ENCODE results near the gene SULT1E1.
"Not testable (repeated sequence)": the region's sequence is repeated elsewhere in the genome, so short reads cannot be mapped to it uniquely, and the experiment has no call there.

SULT1E1 gene

DNA sequence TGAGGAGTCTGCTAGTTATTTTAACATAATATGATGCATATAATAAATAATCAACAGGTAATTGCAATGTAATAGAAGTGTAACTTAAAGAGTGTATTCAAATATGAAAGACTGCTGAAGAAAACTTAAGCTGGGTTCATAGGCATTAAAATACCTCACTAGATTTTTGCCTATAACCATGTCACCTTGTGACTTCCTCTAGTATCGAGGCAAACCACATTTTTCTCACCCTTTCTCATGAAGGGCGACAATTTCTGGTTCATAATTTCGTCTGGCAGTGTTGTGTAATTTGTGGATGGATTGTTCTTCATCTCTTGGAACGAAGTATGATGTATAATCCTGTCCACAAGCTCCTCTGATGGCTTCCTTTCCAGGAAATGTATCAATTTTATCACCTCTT lies 16.0 kb downstream of the SULT1E1 start:
- DNase-seq (ENCODE audit: low read depth in 2 of 3, low spot score in 2 of 3) = no peak

DNA sequence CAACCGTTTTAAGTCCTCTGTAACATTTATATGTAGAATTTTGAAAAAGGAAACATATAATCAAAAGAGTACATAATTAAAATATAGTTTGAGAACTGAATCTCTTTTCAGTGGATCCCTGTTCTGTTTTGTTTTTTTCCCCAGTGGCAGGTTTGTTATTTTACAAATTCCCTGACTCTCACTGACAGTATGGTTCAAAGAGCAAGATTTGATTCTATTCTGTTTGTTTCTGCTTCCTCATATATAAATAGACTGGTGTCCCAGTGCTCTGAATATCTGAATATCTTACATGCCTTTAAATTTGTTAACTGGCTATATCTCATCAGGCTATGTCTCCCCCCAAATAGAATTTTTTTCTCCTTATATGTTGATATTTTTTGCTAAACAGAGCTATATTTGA lies 16.6 kb downstream of the SULT1E1 start:
- DNase-seq (ENCODE audit: low read depth in 2 of 3, low spot score in 2 of 3) = no peak

DNA sequence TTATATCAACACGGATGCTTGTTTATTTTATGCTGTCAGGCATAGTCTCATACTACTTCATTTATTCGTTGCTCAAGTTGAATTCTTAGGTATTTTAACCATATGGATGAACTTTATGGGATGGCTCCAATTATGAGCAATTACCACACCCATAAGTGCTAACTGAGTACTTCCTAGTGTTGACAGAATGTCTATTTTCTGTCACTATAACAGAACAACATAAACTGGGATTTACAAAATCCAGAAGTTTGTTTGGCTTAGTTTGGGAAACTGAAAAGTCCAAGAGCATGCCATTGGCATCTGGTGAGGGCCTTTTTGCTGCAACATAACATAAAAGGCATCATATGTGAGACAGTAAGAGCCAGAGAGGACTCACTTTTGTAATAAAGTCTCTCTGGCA lies 21.0 kb downstream of the SULT1E1 start:
- no peak for DNase-seq (ENCODE audit: low read depth in 2 of 3, low spot score in 2 of 3)

DNA sequence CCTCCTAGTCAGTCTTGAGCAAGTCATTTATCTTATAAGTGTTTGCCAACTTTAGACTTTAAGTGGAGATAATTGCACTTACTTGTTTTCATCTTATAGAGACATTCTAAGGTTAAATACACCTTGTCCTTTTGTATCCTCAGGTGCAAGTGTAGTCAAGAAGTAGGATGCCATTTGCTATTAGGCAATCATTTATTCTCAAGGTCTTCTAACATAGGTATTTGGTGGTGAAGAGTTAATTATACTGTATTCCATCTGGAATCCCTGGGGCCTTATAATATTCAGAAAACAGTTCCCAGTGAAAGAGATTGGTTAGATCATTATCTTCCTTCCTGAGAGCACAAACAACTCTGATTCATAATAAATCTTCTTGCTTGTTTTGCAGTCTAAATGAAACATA lies 23.7 kb downstream of the SULT1E1 start:
- DNase-seq (ENCODE audit: low read depth in 2 of 3, low spot score in 2 of 3) = no peak

GRCh38 chr4:69835766-69836165 lies 24.2 kb downstream of the SULT1E1 start:
- no peak for DNase-seq (ENCODE audit: low read depth in 2 of 3, low spot score in 2 of 3)

- DNase-seq (ENCODE audit: low read depth in 2 of 3, low spot score in 2 of 3) = no peak
These were observed 26.7 kb downstream of the SULT1E1 start for GRCh38 chr4:69833251-69833650.

- no peak for DNase-seq (ENCODE audit: low read depth in 2 of 3, low spot score in 2 of 3)
These were observed 27.5 kb downstream of the SULT1E1 start for GRCh38 chr4:69832326-69833030.

- no peak for DNase-seq (ENCODE audit: low read depth in 2 of 3, low spot score in 2 of 3)
These were observed 28.2 kb downstream of the SULT1E1 start for GRCh38 chr4:69831646-69832325.

DNA sequence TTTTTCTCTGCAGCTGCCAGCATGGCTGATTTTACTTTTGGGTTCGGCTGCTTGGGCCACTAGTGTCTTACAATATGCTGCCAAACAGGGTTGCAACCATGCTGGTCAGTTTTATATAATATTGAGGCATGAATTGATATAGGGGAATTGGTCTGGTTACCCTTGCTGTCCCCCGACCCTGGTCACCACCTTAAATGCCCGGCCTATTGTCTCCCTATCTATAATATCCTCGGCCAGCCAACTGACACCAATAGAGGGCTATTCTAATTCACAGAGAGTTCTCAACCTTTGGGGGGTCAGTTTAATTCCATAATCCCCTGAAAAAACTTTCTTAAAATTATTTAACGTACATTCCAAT lies 28.7 kb downstream of the SULT1E1 start:
- no peak for DNase-seq (ENCODE audit: low read depth in 2 of 3, low spot score in 2 of 3)

GRCh38 chr4:69830560-69831269 lies 29.2 kb downstream of the SULT1E1 start:
- no peak for DNase-seq (ENCODE audit: low read depth in 2 of 3, low spot score in 2 of 3)

- no peak for DNase-seq (ENCODE audit: low read depth in 2 of 3, low spot score in 2 of 3)
These were observed 29.8 kb downstream of the SULT1E1 start for GRCh38 chr4:69830192-69830559.

DNA sequence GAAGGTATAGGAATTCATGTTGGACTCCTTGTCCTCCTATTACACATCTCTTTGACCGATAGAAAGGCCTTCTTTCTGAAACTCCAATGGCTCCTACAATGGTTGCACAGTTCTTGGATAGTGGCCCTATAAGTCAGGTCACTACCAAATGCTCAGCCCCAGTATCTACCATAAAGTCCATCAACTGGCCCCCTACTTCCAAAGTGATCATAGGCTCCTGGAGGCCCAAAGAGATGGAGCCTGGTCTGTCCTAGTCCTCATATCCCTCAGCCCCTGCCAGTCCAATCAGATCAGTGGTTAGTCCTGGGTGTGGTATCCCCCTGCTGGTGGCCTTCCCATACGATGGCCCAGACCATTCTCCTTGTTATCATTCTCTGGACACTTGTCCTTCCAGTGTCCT lies 30.3 kb downstream of the SULT1E1 start:
- no peak for DNase-seq (ENCODE audit: low read depth in 2 of 3, low spot score in 2 of 3)

DNA sequence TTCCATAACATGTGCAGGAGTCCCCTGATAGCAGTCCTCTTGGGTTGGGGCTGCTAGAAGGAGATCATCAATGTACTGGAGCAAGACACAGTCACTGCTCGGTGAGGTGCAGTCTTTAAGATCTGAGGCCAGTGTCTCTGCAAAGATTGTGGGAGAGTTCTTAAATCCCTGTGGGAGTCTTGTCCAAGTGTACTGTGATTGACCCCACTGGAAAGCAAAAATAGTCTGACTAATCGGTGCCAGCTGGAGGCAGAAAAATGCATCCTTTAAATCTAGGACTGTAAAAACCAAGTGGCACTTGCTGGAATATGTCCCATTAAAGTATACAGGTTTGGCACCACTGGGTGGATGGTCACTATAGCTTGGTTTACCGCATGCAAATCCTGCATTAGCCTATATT lies 31.1 kb downstream of the SULT1E1 start:
- DNase-seq (ENCODE audit: low read depth in 2 of 3, low spot score in 2 of 3) = no peak

DNA sequence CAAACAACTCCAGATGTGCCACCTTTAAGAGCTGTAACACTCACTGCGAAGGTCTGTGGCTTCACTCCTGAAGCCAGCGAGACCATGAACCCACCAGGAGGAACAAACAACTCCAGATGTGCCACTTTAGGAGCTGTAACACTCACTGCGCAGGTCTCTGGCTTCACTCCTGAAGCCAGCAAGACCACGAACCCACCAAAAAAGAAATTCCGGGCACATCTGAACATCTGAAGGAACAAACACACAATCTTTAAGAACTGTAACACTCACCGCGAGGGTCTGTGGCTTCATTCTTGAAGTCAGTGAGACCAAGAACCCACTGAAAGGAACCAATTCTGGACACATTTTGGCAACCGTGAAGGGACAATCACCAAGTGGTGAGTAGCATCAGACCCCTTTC lies 34.9 kb downstream of the SULT1E1 start:
- DNase-seq (ENCODE audit: low read depth in 2 of 3, low spot score in 2 of 3) = not testable (repeated sequence)

GRCh38 chr4:69823481-69824186 lies 36.3 kb downstream of the SULT1E1 start:
- no peak for DNase-seq (ENCODE audit: low read depth in 2 of 3, low spot score in 2 of 3)

- no peak for DNase-seq (ENCODE audit: low read depth in 2 of 3, low spot score in 2 of 3)
These were observed 36.9 kb downstream of the SULT1E1 start for GRCh38 chr4:69823048-69823447.

- no peak for DNase-seq (ENCODE audit: low read depth in 2 of 3, low spot score in 2 of 3)
These were observed 37.7 kb downstream of the SULT1E1 start for GRCh38 chr4:69822198-69822597.

DNA sequence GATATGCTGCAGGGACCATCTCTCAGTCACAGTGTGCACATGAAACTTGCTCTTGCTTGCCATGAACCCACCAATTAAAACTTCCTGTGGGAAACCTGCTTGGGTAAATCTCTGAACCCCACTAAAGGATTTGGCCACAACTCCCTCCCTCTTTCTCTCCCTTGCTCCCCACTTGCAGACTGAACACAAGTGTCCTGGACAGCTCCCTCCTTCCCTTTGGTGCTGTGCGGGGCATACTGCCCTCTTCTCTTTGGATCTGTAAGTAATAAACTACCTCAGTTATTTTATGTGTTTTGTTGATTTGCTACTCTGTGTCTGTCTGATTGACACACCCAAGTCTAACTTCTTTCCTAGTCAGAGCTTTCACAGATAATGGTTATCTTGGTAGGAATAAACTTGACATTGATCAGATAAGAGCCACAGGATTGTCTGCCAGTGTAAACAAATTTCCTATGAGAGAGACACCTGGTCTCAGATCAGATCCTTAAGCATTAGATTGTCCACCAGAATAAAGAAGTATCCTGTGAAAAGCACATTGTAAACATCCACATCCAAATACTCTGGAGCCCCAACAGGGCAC lies 41.8 kb downstream of the SULT1E1 start:
- no peak for DNase-seq (ENCODE audit: low read depth in 2 of 3, low spot score in 2 of 3)

DNA sequence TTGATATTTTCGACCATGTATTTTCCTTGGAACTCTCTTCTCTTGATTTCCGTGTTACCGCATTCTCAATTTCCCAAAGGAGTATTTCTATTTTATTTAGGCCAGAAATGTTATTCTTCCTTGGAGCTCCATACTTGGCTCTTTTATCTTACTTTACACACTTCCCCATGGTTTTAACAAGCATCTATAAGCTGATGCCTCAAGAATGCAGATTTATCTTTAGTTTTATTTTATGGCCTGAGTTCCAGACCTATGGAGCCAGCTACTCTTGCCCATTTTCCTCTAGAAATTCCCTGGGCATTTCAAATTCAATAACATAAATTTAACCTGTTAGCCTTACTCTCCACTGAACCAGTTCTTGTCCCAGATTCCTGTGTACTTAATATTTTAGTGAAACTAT lies 43.7 kb downstream of the SULT1E1 start:
- no peak for DNase-seq (ENCODE audit: low read depth in 2 of 3, low spot score in 2 of 3)

GRCh38 chr4:69813628-69814027 lies 46.3 kb downstream of the SULT1E1 start:
- no peak for DNase-seq (ENCODE audit: low read depth in 2 of 3, low spot score in 2 of 3)

- no peak for DNase-seq (ENCODE audit: low read depth in 2 of 3, low spot score in 2 of 3)
These were observed 48.8 kb downstream of the SULT1E1 start for GRCh38 chr4:69811166-69811565.
